ENCODE results near the gene MYLK. TPM values are rescaled to one million over a fixed set of nuclear protein-coding genes. Genes with fewer than 3 reads are reported as not detected.

The MYLK gene
- total and polyA plus RNA-seq, 3 experiments from 2014 or later = 0.09 to 0.10 TPM; not detected in 1

DNA sequence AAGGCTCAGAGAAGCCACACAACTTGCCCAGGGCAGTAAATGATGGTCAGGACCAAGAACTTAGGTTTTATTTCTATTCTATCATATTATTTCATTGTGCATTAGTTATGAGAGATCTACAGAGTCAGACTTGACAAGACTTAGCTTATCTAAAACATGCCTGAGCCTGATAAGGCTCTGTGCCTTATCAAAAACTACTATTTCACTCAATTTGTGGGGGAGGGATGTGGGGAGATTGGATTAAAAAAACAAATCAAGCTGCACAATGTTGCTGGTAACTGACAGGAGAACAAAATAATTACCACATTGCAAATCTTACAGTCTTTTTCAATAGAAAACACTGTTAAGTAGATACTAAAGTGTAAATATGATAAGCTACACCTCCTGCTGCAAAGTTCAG, 315.3 kb downstream of the MYLK start:
- ChIA-PET CTCF (interaction anchor here (1.1 to 1.4 kb wide), 3 partner anchors 10 to 240 kb away, joined by 3 read pairs; no protein-coding TSS in a partner anchor), POLR2A (no interaction called here)
- H3K9me3 Mint-ChIP-seq = no peaks in the 10 kb centered on the region
- no peaks in the 10 kb centered on the region for H3K36me3 ChIP-seq (ENCODE audit: insufficient read depth, low read length)
- no peak for DNase-seq
- no peaks in the 10 kb centered on the region for H3K9me3 ChIP-seq (ENCODE audit: low read length)
- H3K27me3 Mint-ChIP-seq = no peaks in the 10 kb centered on the region
- no peak overlapping the region for H3K4me3 ChIP-seq (ENCODE audit: low read length)
- no peak overlapping the region for H3K27ac Mint-ChIP-seq
- peaks cover 11 to 31% (median 23%) of the 10 kb centered on the region in 3 donors for H3K4me1 Mint-ChIP-seq
- no peak overlapping the region for H3K27ac ChIP-seq (ENCODE audit: low read depth, low read length)
- H3K4me3 Mint-ChIP-seq = no peak overlapping the region
- H3K27me3 ChIP-seq (ENCODE audit: insufficient read depth, low read length, poor library complexity, severe bottlenecking) = no peaks in the 10 kb centered on the region
- H3K4me1 ChIP-seq (ENCODE audit: insufficient read depth, low read length) = no peaks in the 10 kb centered on the region
- H3K36me3 Mint-ChIP-seq = peaks cover 4 to 45% (median 11%) of the 10 kb centered on the region in 3 donors

DNA sequence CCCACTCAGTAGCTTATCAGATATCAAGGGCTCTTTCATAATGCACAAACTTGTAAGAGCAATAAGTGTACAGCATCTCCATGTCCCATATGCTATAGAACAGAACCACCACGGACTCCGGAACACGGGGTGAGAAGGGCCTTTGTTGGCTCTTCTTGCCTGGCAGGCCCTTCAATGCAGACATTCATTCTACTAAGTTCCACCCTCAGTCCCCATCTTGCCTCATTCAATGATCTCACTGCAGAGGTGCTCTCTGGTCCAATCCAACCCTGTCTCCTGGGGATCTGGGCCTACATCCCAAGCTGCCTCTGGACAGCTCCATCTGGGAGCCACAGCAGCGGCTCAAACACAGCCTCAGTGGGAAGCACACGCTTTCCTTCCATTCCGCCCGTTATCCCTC, 316.1 kb downstream of the MYLK start:
- H3K27ac ChIP-seq (ENCODE audit: low read depth, low read length) = no peak overlapping the region
- peaks cover 17 to 37% (median 25%) of the 10 kb centered on the region in 3 donors for H3K4me1 Mint-ChIP-seq
- CTCF ChIA-PET = interaction anchor here (1.4 kb wide), 1 partner anchor 239 kb away, joined by 3 read pairs; no protein-coding TSS in a partner anchor

DNA sequence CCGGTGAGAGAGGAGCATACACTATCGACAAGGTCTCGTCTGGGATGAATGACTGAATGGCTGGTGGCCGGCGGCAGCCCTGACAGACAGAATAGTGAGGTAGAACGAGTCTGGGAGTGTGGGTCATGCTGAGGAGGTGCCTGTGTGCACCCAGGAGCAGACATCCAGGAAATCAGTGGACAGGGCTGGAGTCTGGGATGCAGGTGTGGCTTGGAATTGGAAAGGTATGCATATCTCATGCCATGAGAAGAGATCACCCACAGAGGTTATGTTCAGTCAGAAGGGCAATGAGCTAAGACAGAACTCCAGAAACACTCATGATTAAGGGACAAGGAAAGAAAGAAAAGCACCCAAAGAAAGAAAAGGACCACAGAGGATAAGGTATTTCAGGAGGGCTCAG, 320.1 kb downstream of the MYLK start:
- DNase-seq = no peak
- ChIA-PET CTCF (interaction anchor here (8.5 kb wide), 1 partner anchor 236 kb away, joined by 81 read pairs; no protein-coding TSS in a partner anchor), POLR2A (no interaction called here)
- no peak overlapping the region for H3K27ac ChIP-seq (ENCODE audit: low read depth, low read length)
- no peaks in the 10 kb centered on the region for H3K9me3 Mint-ChIP-seq
- H3K4me3 Mint-ChIP-seq = no peak overlapping the region
- H3K27me3 ChIP-seq (ENCODE audit: insufficient read depth, low read length, poor library complexity, severe bottlenecking) = no peaks in the 10 kb centered on the region
- H3K27me3 Mint-ChIP-seq = no peaks in the 10 kb centered on the region
- no peaks in the 10 kb centered on the region for H3K36me3 ChIP-seq (ENCODE audit: insufficient read depth, low read length)
- H3K4me1 ChIP-seq (ENCODE audit: insufficient read depth, low read length) = no peaks in the 10 kb centered on the region
- H3K27ac Mint-ChIP-seq = peak overlapping the region in 5 of 8 donors; percentile 8 to 71 (median 18)
- no peaks in the 10 kb centered on the region for H3K9me3 ChIP-seq (ENCODE audit: low read length)
- H3K4me3 ChIP-seq (ENCODE audit: low read length) = no peak overlapping the region
- peaks cover 4 to 38% (median 14%) of the 10 kb centered on the region in 3 donors for H3K36me3 Mint-ChIP-seq
- H3K4me1 Mint-ChIP-seq = peaks cover 10 to 20% (median 13%) of the 10 kb centered on the region in 3 donors

More for the DNA sequence above, 316.1 kb downstream of the MYLK start:
- Histone ChIP-seq H3K27me3 (ENCODE audit: insufficient read depth, low read length, poor library complexity, severe bottlenecking) (no peaks in the 10 kb centered on the region), H3K36me3 (ENCODE audit: insufficient read depth, low read length) (no peaks in the 10 kb centered on the region), H3K4me3 (ENCODE audit: low read length) (no peak overlapping the region), H3K9me3 (ENCODE audit: low read length) (no peaks in the 10 kb centered on the region), H3K4me1 (ENCODE audit: insufficient read depth, low read length) (no peaks in the 10 kb centered on the region)
- Mint-ChIP-seq H3K27ac (peak overlapping the region in 1 of 8 donors; percentile 43), H3K27me3 (no peaks in the 10 kb centered on the region), H3K36me3 (peaks cover 4 to 47% (median 12%) of the 10 kb centered on the region in 3 donors), H3K4me3 (no peak overlapping the region), H3K9me3 (no peaks in the 10 kb centered on the region)
- no peak for DNase-seq
- POLR2A ChIA-PET = no interaction called here

DNA sequence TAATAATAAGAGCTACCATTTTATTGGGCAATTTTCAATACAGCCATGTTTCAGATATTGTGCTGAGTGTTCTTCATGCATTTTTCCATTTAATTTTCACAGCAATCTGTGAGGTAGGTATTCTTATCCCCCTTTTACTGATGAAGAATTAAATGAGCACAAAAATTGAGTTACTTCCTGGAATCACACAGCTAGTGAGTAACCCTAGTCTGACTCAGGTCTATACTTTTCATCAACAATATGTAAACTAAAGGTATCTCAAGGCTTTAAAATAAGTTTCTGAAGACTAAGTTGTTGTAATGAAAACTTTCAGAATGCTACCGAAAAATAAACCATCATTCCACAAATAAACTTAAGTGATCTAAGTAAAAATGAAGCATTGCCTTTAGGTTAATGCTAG, 321.6 kb downstream of the MYLK start:
- no peak overlapping the region for H3K4me3 Mint-ChIP-seq
- DNase-seq = no peak
- no peaks in the 10 kb centered on the region for H3K9me3 ChIP-seq (ENCODE audit: low read length)
- no peaks in the 10 kb centered on the region for H3K27me3 ChIP-seq (ENCODE audit: insufficient read depth, low read length, poor library complexity, severe bottlenecking)
- no peaks in the 10 kb centered on the region for H3K9me3 Mint-ChIP-seq
- no peak overlapping the region for H3K27ac ChIP-seq (ENCODE audit: low read depth, low read length)
- no peaks in the 10 kb centered on the region for H3K27me3 Mint-ChIP-seq
- peaks cover 0 to 30% (median 11%) of the 10 kb centered on the region in 3 donors for H3K36me3 Mint-ChIP-seq
- peaks cover 9 to 15% (median 12%) of the 10 kb centered on the region in 3 donors for H3K4me1 Mint-ChIP-seq
- ChIA-PET POLR2A (no interaction called here), CTCF (interaction anchor here (0.9 to 8.5 kb wide), 2 partner anchors 114 to 234 kb away, joined by 3 to 81 read pairs; no protein-coding TSS in a partner anchor)
- H3K4me3 ChIP-seq (ENCODE audit: low read length) = no peak overlapping the region
- H3K36me3 ChIP-seq (ENCODE audit: insufficient read depth, low read length) = no peaks in the 10 kb centered on the region
- H3K27ac Mint-ChIP-seq = no peak overlapping the region
- H3K4me1 ChIP-seq (ENCODE audit: insufficient read depth, low read length) = no peaks in the 10 kb centered on the region

DNA sequence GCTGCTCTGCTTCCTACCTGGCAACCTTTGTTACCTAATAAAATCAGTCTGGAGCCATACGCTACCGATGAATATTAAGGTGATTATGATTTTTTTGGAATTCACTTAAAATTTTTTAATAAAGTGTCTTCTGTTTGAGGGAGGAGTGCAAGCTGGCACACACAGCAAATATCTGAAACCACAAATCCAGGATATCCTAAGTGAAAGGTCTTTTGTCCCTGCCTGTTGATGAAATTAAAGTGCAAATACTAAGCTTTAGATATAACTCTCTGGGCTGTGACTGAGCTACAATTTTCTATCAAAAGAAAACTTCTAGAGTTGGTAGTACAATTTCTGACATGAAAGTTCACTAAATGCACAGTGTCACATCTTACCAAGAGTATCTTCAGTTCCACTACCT, 322.9 kb downstream of the MYLK start:
- Histone ChIP-seq H3K27ac (ENCODE audit: low read depth, low read length) (no peak overlapping the region), H3K4me3 (ENCODE audit: low read length) (no peak overlapping the region), H3K4me1 (ENCODE audit: insufficient read depth, low read length) (no peaks in the 10 kb centered on the region), H3K9me3 (ENCODE audit: low read length) (no peaks in the 10 kb centered on the region), H3K36me3 (ENCODE audit: insufficient read depth, low read length) (no peaks in the 10 kb centered on the region), H3K27me3 (ENCODE audit: insufficient read depth, low read length, poor library complexity, severe bottlenecking) (no peaks in the 10 kb centered on the region)
- peak overlapping the region in 1 of 8 donors; percentile 21 for H3K27ac Mint-ChIP-seq
- no peaks in the 10 kb centered on the region for H3K9me3 Mint-ChIP-seq
- peaks cover 3 to 29% (median 10%) of the 10 kb centered on the region in 3 donors for H3K36me3 Mint-ChIP-seq
- DNase-seq = no peak
- POLR2A ChIA-PET = no interaction called here
- no peaks in the 10 kb centered on the region for H3K27me3 Mint-ChIP-seq
- no peak overlapping the region for H3K4me3 Mint-ChIP-seq
- H3K4me1 Mint-ChIP-seq = peaks cover 9 to 15% (median 12%) of the 10 kb centered on the region in 3 donors
- CTCF ChIA-PET = interaction anchor here (1.0 to 8.5 kb wide), 4 partner anchors 11 to 233 kb away, joined by 3 to 81 read pairs (median 8); partner anchors contain the start of gene HACD2

Other genes starting within 250 kb of the MYLK start
- 10 to 100 TPM; 31.6 to 36.0 TPM for gene CCDC14, start 76.9 kb upstream of the MYLK start, total RNA-seq
- gene CCDC14, start 76.9 kb upstream of the MYLK start, polyA plus RNA-seq = 9.5 TPM
- gene ROPN1, start 107.8 kb upstream of the MYLK start, total RNA-seq = not detected
- gene ROPN1, start 107.8 kb upstream of the MYLK start, polyA plus RNA-seq = not detected
- 1 to 10 TPM; 5.1 to 5.4 TPM for gene KALRN, start 149.0 kb upstream of the MYLK start, total RNA-seq
- 2.6 TPM for gene KALRN, start 149.0 kb upstream of the MYLK start, polyA plus RNA-seq